ENCODE measurements around the gene CCDC60.

Gene CCDC60

DNA sequence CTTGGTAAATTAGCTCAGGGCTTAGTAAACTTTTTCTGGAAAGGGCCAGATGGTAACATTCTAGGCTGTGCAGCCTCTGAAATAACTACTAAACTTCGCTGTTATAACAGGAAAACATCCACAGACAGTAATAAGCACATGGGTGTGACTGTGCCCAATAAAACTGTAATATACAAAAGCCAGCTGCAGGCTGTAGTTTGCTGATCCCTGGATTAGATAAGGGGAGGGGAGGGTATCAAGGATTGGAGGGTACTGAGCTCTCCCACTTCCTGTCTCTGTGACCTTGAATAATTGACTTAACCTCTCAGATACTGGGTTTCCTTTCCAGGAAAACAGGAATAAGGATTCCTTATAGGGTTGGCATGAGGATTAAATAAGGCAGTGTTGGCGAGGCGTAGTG is 81.2 kb downstream of the CCDC60 start:
- no peaks in the 10 kb centered on the region for H3K9me3 ChIP-seq (ENCODE audit: insufficient read depth, low read length)
- H3K4me1 ChIP-seq (ENCODE audit: low read length), result no peaks in the 10 kb centered on the region
- no peak overlapping the region for H3K9ac ChIP-seq (ENCODE audit: low read length)
- H2AFZ ChIP-seq (ENCODE audit: low read depth, low read length), result no peak overlapping the region
- no peaks in the 10 kb centered on the region for H3K36me3 ChIP-seq (replicated peaks; ENCODE audit: low read depth, low read length)
- H4K20me1 ChIP-seq (ENCODE audit: insufficient read depth, low read length), result no peaks in the 10 kb centered on the region
- H3K79me2 ChIP-seq (ENCODE audit: low read length), result no peaks in the 10 kb centered on the region
- H3K4me3 ChIP-seq (ENCODE audit: low read length), result no peak overlapping the region
- 0 out of 2 replicates have a peak, but pooled peaks cover 5% of the 10 kb centered on the region for H3K27me3 ChIP-seq (ENCODE audit: low read depth, low read length)
- no peak overlapping the region for H3K27ac ChIP-seq (ENCODE audit: low read length)
- H3K4me2 ChIP-seq (ENCODE audit: low read length), result no peak overlapping the region
- no peak for TF ChIP-seq EZH2phosphoT487 (IDR thresholded peaks at IDR 0.05; ENCODE audit: low read depth)
- TF ChIP-seq, protein P1, sequence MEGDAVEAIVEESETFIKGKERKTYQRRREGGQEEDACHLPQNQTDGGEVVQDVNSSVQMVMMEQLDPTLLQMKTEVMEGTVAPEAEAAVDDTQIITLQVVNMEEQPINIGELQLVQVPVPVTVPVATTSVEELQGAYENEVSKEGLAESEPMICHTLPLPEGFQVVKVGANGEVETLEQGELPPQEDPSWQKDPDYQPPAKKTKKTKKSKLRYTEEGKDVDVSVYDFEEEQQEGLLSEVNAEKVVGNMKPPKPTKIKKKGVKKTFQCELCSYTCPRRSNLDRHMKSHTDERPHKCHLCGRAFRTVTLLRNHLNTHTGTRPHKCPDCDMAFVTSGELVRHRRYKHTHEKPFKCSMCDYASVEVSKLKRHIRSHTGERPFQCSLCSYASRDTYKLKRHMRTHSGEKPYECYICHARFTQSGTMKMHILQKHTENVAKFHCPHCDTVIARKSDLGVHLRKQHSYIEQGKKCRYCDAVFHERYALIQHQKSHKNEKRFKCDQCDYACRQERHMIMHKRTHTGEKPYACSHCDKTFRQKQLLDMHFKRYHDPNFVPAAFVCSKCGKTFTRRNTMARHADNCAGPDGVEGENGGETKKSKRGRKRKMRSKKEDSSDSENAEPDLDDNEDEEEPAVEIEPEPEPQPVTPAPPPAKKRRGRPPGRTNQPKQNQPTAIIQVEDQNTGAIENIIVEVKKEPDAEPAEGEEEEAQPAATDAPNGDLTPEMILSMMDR (IDR thresholded peaks at IDR 0.05; ENCODE audit: low read depth, low read length), result no peak

DNA sequence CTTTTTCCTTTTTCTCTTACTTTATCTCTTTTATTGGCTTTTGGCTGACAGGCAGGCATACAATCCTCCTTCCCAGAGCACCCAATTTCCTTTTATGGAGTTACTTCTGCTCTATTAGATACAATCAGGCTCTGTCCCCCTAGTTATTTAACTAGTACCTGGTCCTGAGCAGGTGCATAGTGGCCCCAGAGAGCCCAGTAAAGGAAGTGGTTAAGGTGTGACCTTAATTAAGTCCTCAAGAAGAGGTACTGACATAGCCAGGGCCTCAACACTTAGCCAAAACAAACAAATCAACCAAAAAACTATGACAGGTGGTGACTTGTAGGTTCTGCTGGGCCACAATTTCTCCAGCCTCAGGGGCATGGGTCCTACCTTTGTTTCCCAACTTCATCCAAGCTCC is 82.9 kb downstream of the CCDC60 start:
- Histone ChIP-seq H3K4me1 (ENCODE audit: low read length) (no peaks in the 10 kb centered on the region), H3K4me2 (ENCODE audit: low read length) (no peak overlapping the region), H3K4me3 (ENCODE audit: low read length) (no peak overlapping the region), H4K20me1 (ENCODE audit: insufficient read depth, low read length) (no peaks in the 10 kb centered on the region), H3K36me3 (replicated peaks; ENCODE audit: low read depth, low read length) (no peaks in the 10 kb centered on the region), H3K79me2 (ENCODE audit: low read length) (no peaks in the 10 kb centered on the region), H2AFZ (ENCODE audit: low read depth, low read length) (no peak overlapping the region), H3K27ac (ENCODE audit: low read length) (no peak overlapping the region), H3K27me3 (ENCODE audit: low read depth, low read length) (no peaks in the 10 kb centered on the region), H3K9ac (ENCODE audit: low read length) (no peak overlapping the region), H3K9me3 (ENCODE audit: insufficient read depth, low read length) (no peaks in the 10 kb centered on the region)
- TF ChIP-seq, protein P1 (IDR thresholded peaks at IDR 0.05; ENCODE audit: low read depth, low read length), result no peak
- TF ChIP-seq EZH2phosphoT487 (IDR thresholded peaks at IDR 0.05; ENCODE audit: low read depth), result no peak

DNA sequence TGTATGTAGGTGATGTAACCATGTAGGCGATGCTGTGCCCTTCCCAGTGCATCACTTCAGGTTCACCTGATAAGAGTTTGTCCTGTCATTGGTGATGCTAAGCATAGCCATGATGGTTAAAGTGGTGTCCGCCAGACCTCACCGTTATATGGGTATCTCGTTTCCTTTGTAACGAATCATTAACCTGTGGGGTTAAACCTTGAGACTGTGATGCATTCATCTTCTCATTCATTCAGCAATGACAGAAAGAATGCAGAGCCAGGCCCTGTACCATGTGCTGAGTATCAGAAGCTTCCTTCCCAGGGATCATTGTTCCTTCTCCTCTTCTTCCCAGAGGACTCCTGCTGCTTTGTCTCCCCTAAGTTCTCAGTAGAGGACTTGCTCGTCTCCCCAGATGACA is 84.9 kb downstream of the CCDC60 start:
- TF ChIP-seq EZH2phosphoT487 (IDR thresholded peaks at IDR 0.05; ENCODE audit: low read depth), result no peak
- Histone ChIP-seq H3K4me3 (ENCODE audit: low read length) (no peak overlapping the region), H3K4me2 (ENCODE audit: low read length) (no peak overlapping the region), H3K79me2 (ENCODE audit: low read length) (no peaks in the 10 kb centered on the region), H3K36me3 (replicated peaks; ENCODE audit: low read depth, low read length) (no peaks in the 10 kb centered on the region), H2AFZ (ENCODE audit: low read depth, low read length) (no peak overlapping the region), H3K27me3 (ENCODE audit: low read depth, low read length) (no peaks in the 10 kb centered on the region), H3K4me1 (ENCODE audit: low read length) (no peaks in the 10 kb centered on the region), H4K20me1 (ENCODE audit: insufficient read depth, low read length) (no peaks in the 10 kb centered on the region), H3K9ac (ENCODE audit: low read length) (no peak overlapping the region), H3K27ac (ENCODE audit: low read length) (no peak overlapping the region), H3K9me3 (ENCODE audit: insufficient read depth, low read length) (no peaks in the 10 kb centered on the region)

DNA sequence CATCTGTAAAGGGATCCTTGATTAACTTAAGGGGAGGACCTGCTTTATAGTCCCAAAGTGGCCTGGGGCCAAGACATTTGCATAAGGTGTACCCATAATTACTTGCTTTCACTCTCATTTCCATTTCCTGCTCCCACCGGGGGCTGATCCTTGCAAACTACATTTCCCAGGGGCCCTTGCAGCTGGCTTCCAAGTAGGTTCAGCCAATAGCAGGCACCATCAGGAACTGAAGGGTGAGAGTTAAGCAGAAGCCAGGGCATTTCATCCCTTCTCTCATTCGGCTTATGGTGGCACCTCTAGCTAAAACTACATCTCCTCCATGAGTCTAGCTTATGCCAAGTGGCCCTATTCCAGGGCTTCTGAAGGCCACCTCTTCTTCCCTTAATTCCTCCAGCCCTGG is 88.8 kb downstream of the CCDC60 start:
- no peak overlapping the region for H2AFZ ChIP-seq (ENCODE audit: low read depth, low read length)
- H3K79me2 ChIP-seq (ENCODE audit: low read length), result no peaks in the 10 kb centered on the region
- H3K4me2 ChIP-seq (ENCODE audit: low read length), result no peak overlapping the region
- no peaks in the 10 kb centered on the region for H3K36me3 ChIP-seq (replicated peaks; ENCODE audit: low read depth, low read length)
- H3K4me3 ChIP-seq (ENCODE audit: low read length), result no peak overlapping the region
- TF ChIP-seq, protein P1 (IDR thresholded peaks at IDR 0.05; ENCODE audit: low read depth, low read length), result no peak
- TF ChIP-seq EZH2phosphoT487 (IDR thresholded peaks at IDR 0.05; ENCODE audit: low read depth), result no peak
- H4K20me1 ChIP-seq (ENCODE audit: insufficient read depth, low read length), result no peaks in the 10 kb centered on the region
- H3K9me3 ChIP-seq (ENCODE audit: insufficient read depth, low read length), result no peaks in the 10 kb centered on the region
- H3K27ac ChIP-seq (ENCODE audit: low read length), result no peak overlapping the region
- H3K9ac ChIP-seq (ENCODE audit: low read length), result no peak overlapping the region
- H3K4me1 ChIP-seq (ENCODE audit: low read length), result no peaks in the 10 kb centered on the region
- no peaks in the 10 kb centered on the region for H3K27me3 ChIP-seq (ENCODE audit: low read depth, low read length)

DNA sequence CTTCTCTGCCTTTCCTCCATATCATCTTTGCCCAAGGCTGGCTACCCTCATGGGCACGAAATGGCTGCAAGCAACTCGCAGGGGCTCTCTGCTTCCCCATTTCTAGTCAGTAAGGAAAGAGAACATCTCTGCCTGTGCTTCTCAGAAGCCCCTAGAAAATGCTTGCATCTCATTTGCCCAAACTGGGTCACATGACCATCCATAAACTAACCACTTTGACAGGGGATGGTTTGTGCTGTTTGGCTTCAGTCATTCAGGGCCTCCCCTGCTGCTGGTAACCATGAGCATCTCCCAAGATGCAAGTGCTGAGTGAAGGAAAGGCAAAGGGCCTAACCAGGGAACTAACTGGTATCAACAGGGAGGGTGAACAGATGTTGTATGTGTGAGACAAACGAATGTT is 91.1 kb downstream of the CCDC60 start:
- H3K4me2 ChIP-seq (ENCODE audit: low read length), result no peak overlapping the region
- no peaks in the 10 kb centered on the region for H4K20me1 ChIP-seq (ENCODE audit: insufficient read depth, low read length)
- H3K4me3 ChIP-seq (ENCODE audit: low read length), result no peak overlapping the region
- no peak overlapping the region for H3K27ac ChIP-seq (ENCODE audit: low read length)
- no peak overlapping the region for H2AFZ ChIP-seq (ENCODE audit: low read depth, low read length)
- no peaks in the 10 kb centered on the region for H3K9me3 ChIP-seq (ENCODE audit: insufficient read depth, low read length)
- TF ChIP-seq, protein P1 (IDR thresholded peaks at IDR 0.05; ENCODE audit: low read depth, low read length), result no peak
- no peak for TF ChIP-seq EZH2phosphoT487 (IDR thresholded peaks at IDR 0.05; ENCODE audit: low read depth)
- no peak overlapping the region for H3K9ac ChIP-seq (ENCODE audit: low read length)
- H3K79me2 ChIP-seq (ENCODE audit: low read length), result no peaks in the 10 kb centered on the region
- H3K4me1 ChIP-seq (ENCODE audit: low read length), result no peaks in the 10 kb centered on the region
- H3K36me3 ChIP-seq (replicated peaks; ENCODE audit: low read depth, low read length), result no peaks in the 10 kb centered on the region
- no peaks in the 10 kb centered on the region for H3K27me3 ChIP-seq (ENCODE audit: low read depth, low read length)
